ENCODE results near the gene CHEK1.

CHEK1 gene

GRCh38 chr11:125649465-125650166 lies 24.7 kb downstream of the CHEK1 start:
- peaks cover 3% of the 10 kb centered on the region for H3K79me2 ChIP-seq (ENCODE audit: control insufficient read depth, insufficient read depth, low read length)
- no peak overlapping the region for H4K5ac ChIP-seq (ENCODE audit: low read length)
- no peak overlapping the region for H3K4me3 ChIP-seq (ENCODE audit: low read length)
- no peak overlapping the region for H3K56ac ChIP-seq (ENCODE audit: low read length)
- no CpG with 5 or more reads among the region's 6 CpGs for WGBS (ENCODE audit: extremely low coverage, insufficient coverage, low lambda C conversion rate)
- H3K9ac ChIP-seq (ENCODE audit: low read length) = no peak overlapping the region
- no peak for DNase-seq
- no peaks in the 10 kb centered on the region for H3K4me1 ChIP-seq (ENCODE audit: control insufficient read depth, low read depth, low read length)
- H3K23ac ChIP-seq (ENCODE audit: low read length) = no peak overlapping the region
- H2BK15ac ChIP-seq (replicated peaks; ENCODE audit: low read depth) = no peak overlapping the region
- no peak overlapping the region for H2BK5ac ChIP-seq (ENCODE audit: low read length)
- H3K79me1 ChIP-seq (ENCODE audit: low read length) = peaks cover 4% of the 10 kb centered on the region
- H2AK5ac ChIP-seq (ENCODE audit: low read length) = no peak overlapping the region
- no peak overlapping the region for H3K18ac ChIP-seq (ENCODE audit: low read length)
- no peak overlapping the region for H3K27ac ChIP-seq (ENCODE audit: low read depth, low read length)
- no peak overlapping the region for H4K8ac ChIP-seq (ENCODE audit: low read depth, low read length)
- H3K27me3 ChIP-seq (ENCODE audit: insufficient read depth, low read length, poor library complexity) = no peaks in the 10 kb centered on the region
- H3K4me2 ChIP-seq (ENCODE audit: low read length) = no peak overlapping the region
- no peak overlapping the region for H3K4ac ChIP-seq (ENCODE audit: low read depth, low read length)
- H3K36me3 ChIP-seq (ENCODE audit: control insufficient read depth, insufficient read depth, low read length) = no peaks in the 10 kb centered on the region
- H2BK120ac ChIP-seq (ENCODE audit: low read depth, low read length) = no peak overlapping the region

DNA sequence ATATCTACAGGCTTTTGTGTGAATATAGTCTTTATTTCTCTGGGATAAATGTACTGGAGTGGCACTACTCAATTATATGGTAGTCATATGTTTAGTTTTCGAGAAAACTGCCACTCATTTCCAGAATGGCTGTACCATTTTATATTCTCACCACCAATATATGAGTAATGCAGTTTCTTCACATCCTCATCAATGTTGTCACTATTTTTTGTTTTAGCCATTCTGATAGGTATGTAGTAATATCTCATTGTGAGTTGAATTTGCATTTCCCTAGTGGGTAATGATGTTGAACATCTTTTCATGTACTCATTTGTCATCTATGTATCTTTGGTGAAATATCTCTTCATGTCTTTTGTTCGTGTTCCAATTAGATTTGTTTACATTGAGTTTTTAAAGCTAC lies 37.7 kb downstream of the CHEK1 start:
- Histone ChIP-seq H3K79me1 (ENCODE audit: low read length) (no peaks in the 10 kb centered on the region), H3K23ac (ENCODE audit: low read length) (no peak overlapping the region), H3K9ac (ENCODE audit: low read length) (no peak overlapping the region), H4K8ac (ENCODE audit: low read depth, low read length) (no peak overlapping the region), H2BK5ac (ENCODE audit: low read length) (no peak overlapping the region), H3K27me3 (ENCODE audit: insufficient read depth, low read length, poor library complexity) (no peaks in the 10 kb centered on the region), H3K4me1 (ENCODE audit: control insufficient read depth, low read depth, low read length) (no peaks in the 10 kb centered on the region), H2BK15ac (replicated peaks; ENCODE audit: low read depth) (no peak overlapping the region), H3K79me2 (ENCODE audit: control insufficient read depth, insufficient read depth, low read length) (no peaks in the 10 kb centered on the region), H4K5ac (ENCODE audit: low read length) (no peak overlapping the region), H2BK120ac (ENCODE audit: low read depth, low read length) (no peak overlapping the region), H3K4me2 (ENCODE audit: low read length) (no peak overlapping the region), H3K27ac (ENCODE audit: low read depth, low read length) (no peak overlapping the region), H3K18ac (ENCODE audit: low read length) (no peak overlapping the region), H3K4me3 (ENCODE audit: low read length) (no peak overlapping the region), H3K36me3 (ENCODE audit: control insufficient read depth, insufficient read depth, low read length) (no peaks in the 10 kb centered on the region), H3K4ac (ENCODE audit: low read depth, low read length) (no peak overlapping the region), H2AK5ac (ENCODE audit: low read length) (no peak overlapping the region), H3K56ac (ENCODE audit: low read length) (no peak overlapping the region)
- no CpG with 5 or more reads among the region's 2 CpGs for WGBS (ENCODE audit: extremely low coverage, insufficient coverage, low lambda C conversion rate)
- DNase-seq = no peak

DNA sequence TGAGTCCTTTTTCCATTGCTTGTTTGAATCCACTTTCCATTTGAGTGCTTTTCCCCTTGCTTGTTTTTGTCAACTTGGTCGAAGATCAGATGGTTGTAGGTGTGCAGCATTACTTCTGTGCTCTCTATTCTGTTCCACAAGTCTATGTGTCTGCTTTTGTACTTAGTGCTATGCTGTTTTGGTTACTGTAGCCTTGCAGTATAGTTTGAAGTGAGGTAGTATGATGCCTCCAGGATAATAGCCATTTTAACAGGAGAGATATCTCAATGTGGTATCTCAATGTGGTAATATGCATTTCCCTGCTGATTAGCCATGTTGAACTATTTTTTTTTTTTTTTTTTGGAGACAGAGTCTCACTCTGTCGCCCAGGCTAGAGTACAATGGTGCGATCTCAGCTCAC lies 38.9 kb downstream of the CHEK1 start:
- no peak overlapping the region for H3K4me3 ChIP-seq (ENCODE audit: low read length)
- H3K4me1 ChIP-seq (ENCODE audit: control insufficient read depth, low read depth, low read length) = no peaks in the 10 kb centered on the region
- no peak overlapping the region for H3K4me2 ChIP-seq (ENCODE audit: low read length)
- no peak overlapping the region for H3K56ac ChIP-seq (ENCODE audit: low read length)
- no peak overlapping the region for H3K9ac ChIP-seq (ENCODE audit: low read length)
- no peaks in the 10 kb centered on the region for H3K27me3 ChIP-seq (ENCODE audit: insufficient read depth, low read length, poor library complexity)
- H2BK15ac ChIP-seq (replicated peaks; ENCODE audit: low read depth) = no peak overlapping the region
- no peak overlapping the region for H3K4ac ChIP-seq (ENCODE audit: low read depth, low read length)
- no peak overlapping the region for H3K27ac ChIP-seq (ENCODE audit: low read depth, low read length)
- H4K5ac ChIP-seq (ENCODE audit: low read length) = no peak overlapping the region
- H3K36me3 ChIP-seq (ENCODE audit: control insufficient read depth, insufficient read depth, low read length) = no peaks in the 10 kb centered on the region
- no peak overlapping the region for H2BK120ac ChIP-seq (ENCODE audit: low read depth, low read length)
- no peak overlapping the region for H3K18ac ChIP-seq (ENCODE audit: low read length)
- no peaks in the 10 kb centered on the region for H3K79me2 ChIP-seq (ENCODE audit: control insufficient read depth, insufficient read depth, low read length)
- H3K23ac ChIP-seq (ENCODE audit: low read length) = no peak overlapping the region
- no peaks in the 10 kb centered on the region for H3K79me1 ChIP-seq (ENCODE audit: low read length)
- WGBS (ENCODE audit: extremely low coverage, insufficient coverage, low lambda C conversion rate) = no CpG with 5 or more reads among the region's 3 CpGs
- no peak overlapping the region for H4K8ac ChIP-seq (ENCODE audit: low read depth, low read length)
- no peak overlapping the region for H2BK5ac ChIP-seq (ENCODE audit: low read length)
- no peak for DNase-seq
- H2AK5ac ChIP-seq (ENCODE audit: low read length) = no peak overlapping the region

GRCh38 chr11:125667151-125667550 lies 42.2 kb downstream of the CHEK1 start:
- H3K18ac ChIP-seq (ENCODE audit: low read length) = no peak overlapping the region
- no peak overlapping the region for H3K9ac ChIP-seq (ENCODE audit: low read length)
- no peaks in the 10 kb centered on the region for H3K79me1 ChIP-seq (ENCODE audit: low read length)
- H3K4me1 ChIP-seq (ENCODE audit: control insufficient read depth, low read depth, low read length) = no peaks in the 10 kb centered on the region
- DNase-seq = no peak
- no peak overlapping the region for H2BK120ac ChIP-seq (ENCODE audit: low read depth, low read length)
- no peak overlapping the region for H2AK5ac ChIP-seq (ENCODE audit: low read length)
- H3K23ac ChIP-seq (ENCODE audit: low read length) = no peak overlapping the region
- H4K8ac ChIP-seq (ENCODE audit: low read depth, low read length) = no peak overlapping the region
- no peak overlapping the region for H3K27ac ChIP-seq (ENCODE audit: low read depth, low read length)
- no peak overlapping the region for H2BK15ac ChIP-seq (replicated peaks; ENCODE audit: low read depth)
- no peaks in the 10 kb centered on the region for H3K36me3 ChIP-seq (ENCODE audit: control insufficient read depth, insufficient read depth, low read length)
- H3K79me2 ChIP-seq (ENCODE audit: control insufficient read depth, insufficient read depth, low read length) = no peaks in the 10 kb centered on the region
- H2BK5ac ChIP-seq (ENCODE audit: low read length) = no peak overlapping the region
- no peak overlapping the region for H3K4me2 ChIP-seq (ENCODE audit: low read length)
- H3K4me3 ChIP-seq (ENCODE audit: low read length) = no peak overlapping the region
- no peaks in the 10 kb centered on the region for H3K27me3 ChIP-seq (ENCODE audit: insufficient read depth, low read length, poor library complexity)
- H4K5ac ChIP-seq (ENCODE audit: low read length) = no peak overlapping the region
- no CpG with 5 or more reads among the region's 2 CpGs for WGBS (ENCODE audit: extremely low coverage, insufficient coverage, low lambda C conversion rate)
- no peak overlapping the region for H3K4ac ChIP-seq (ENCODE audit: low read depth, low read length)
- H3K56ac ChIP-seq (ENCODE audit: low read length) = no peak overlapping the region

- H3K4me1 ChIP-seq (ENCODE audit: control insufficient read depth, low read depth, low read length) = no peaks in the 10 kb centered on the region
- no CpG with 5 or more reads among the region's 1 CpG for WGBS (ENCODE audit: extremely low coverage, insufficient coverage, low lambda C conversion rate)
- no peak overlapping the region for H2BK120ac ChIP-seq (ENCODE audit: low read depth, low read length)
- no peak overlapping the region for H3K56ac ChIP-seq (ENCODE audit: low read length)
- H4K8ac ChIP-seq (ENCODE audit: low read depth, low read length) = no peak overlapping the region
- H4K5ac ChIP-seq (ENCODE audit: low read length) = no peak overlapping the region
- H3K9ac ChIP-seq (ENCODE audit: low read length) = no peak overlapping the region
- H3K4ac ChIP-seq (ENCODE audit: low read depth, low read length) = no peak overlapping the region
- no peak overlapping the region for H3K18ac ChIP-seq (ENCODE audit: low read length)
- no peak overlapping the region for H2AK5ac ChIP-seq (ENCODE audit: low read length)
- no peak overlapping the region for H3K4me3 ChIP-seq (ENCODE audit: low read length)
- H3K79me2 ChIP-seq (ENCODE audit: control insufficient read depth, insufficient read depth, low read length) = no peaks in the 10 kb centered on the region
- no peak overlapping the region for H3K27ac ChIP-seq (ENCODE audit: low read depth, low read length)
- no peaks in the 10 kb centered on the region for H3K79me1 ChIP-seq (ENCODE audit: low read length)
- DNase-seq = no peak
- no peaks in the 10 kb centered on the region for H3K27me3 ChIP-seq (ENCODE audit: insufficient read depth, low read length, poor library complexity)
- no peak overlapping the region for H3K23ac ChIP-seq (ENCODE audit: low read length)
- no peaks in the 10 kb centered on the region for H3K36me3 ChIP-seq (ENCODE audit: control insufficient read depth, insufficient read depth, low read length)
- H3K4me2 ChIP-seq (ENCODE audit: low read length) = no peak overlapping the region
- no peak overlapping the region for H2BK15ac ChIP-seq (replicated peaks; ENCODE audit: low read depth)
- no peak overlapping the region for H2BK5ac ChIP-seq (ENCODE audit: low read length)
These were observed 45.2 kb downstream of the CHEK1 start for GRCh38 chr11:125670172-125670571.

GRCh38 chr11:125671561-125671960 lies 46.6 kb downstream of the CHEK1 start:
- DNase-seq = no peak
- Histone ChIP-seq H3K4me3 (ENCODE audit: low read length) (no peak overlapping the region), H3K27ac (ENCODE audit: low read depth, low read length) (no peak overlapping the region), H3K23ac (ENCODE audit: low read length) (no peak overlapping the region), H3K27me3 (ENCODE audit: insufficient read depth, low read length, poor library complexity) (no peaks in the 10 kb centered on the region), H3K9ac (ENCODE audit: low read length) (no peak overlapping the region), H3K4me1 (ENCODE audit: control insufficient read depth, low read depth, low read length) (no peaks in the 10 kb centered on the region), H3K79me1 (ENCODE audit: low read length) (no peaks in the 10 kb centered on the region), H3K36me3 (ENCODE audit: control insufficient read depth, insufficient read depth, low read length) (no peaks in the 10 kb centered on the region), H3K79me2 (ENCODE audit: control insufficient read depth, insufficient read depth, low read length) (no peaks in the 10 kb centered on the region), H3K18ac (ENCODE audit: low read length) (no peak overlapping the region), H4K8ac (ENCODE audit: low read depth, low read length) (no peak overlapping the region), H2BK120ac (ENCODE audit: low read depth, low read length) (no peak overlapping the region), H2AK5ac (ENCODE audit: low read length) (no peak overlapping the region), H2BK15ac (replicated peaks; ENCODE audit: low read depth) (no peak overlapping the region), H3K56ac (ENCODE audit: low read length) (no peak overlapping the region), H4K5ac (ENCODE audit: low read length) (no peak overlapping the region), H2BK5ac (ENCODE audit: low read length) (no peak overlapping the region), H3K4ac (ENCODE audit: low read depth, low read length) (no peak overlapping the region), H3K4me2 (ENCODE audit: low read length) (no peak overlapping the region)
- no CpG with 5 or more reads among the region's 2 CpGs for WGBS (ENCODE audit: extremely low coverage, insufficient coverage, low lambda C conversion rate)

Data from mesendoderm (in vitro differentiated cells).